ENCODE data around the gene ARHGAP33.

ARHGAP33 gene

GRCh38 chr19:35789195-35789977 lies 14.0 kb downstream of the ARHGAP33 start:
- no peak overlapping the region for H3K4me3 ChIP-seq (ENCODE audit: low read depth, low read length)
- TF ChIP-seq CTCF (IDR thresholded peaks at IDR 0.05; ENCODE audit: low read depth, low read length) = no peak

GRCh38 chr19:35789978-35790944 lies 14.9 kb downstream of the ARHGAP33 start:
- H3K4me3 ChIP-seq (ENCODE audit: low read depth, low read length) = no peak overlapping the region
- TF ChIP-seq CTCF (IDR thresholded peaks at IDR 0.05; ENCODE audit: low read depth, low read length) = no peak

GRCh38 chr19:35790981-35791813 lies 15.8 kb downstream of the ARHGAP33 start:
- no peak for TF ChIP-seq CTCF (IDR thresholded peaks at IDR 0.05; ENCODE audit: low read depth, low read length)
- H3K4me3 ChIP-seq (ENCODE audit: low read depth, low read length) = no peak overlapping the region

GRCh38 chr19:35791814-35792279 lies 16.5 kb downstream of the ARHGAP33 start:
- TF ChIP-seq CTCF (IDR thresholded peaks at IDR 0.05; ENCODE audit: low read depth, low read length) = no peak
- no peak overlapping the region for H3K4me3 ChIP-seq (ENCODE audit: low read depth, low read length)

GRCh38 chr19:35792312-35792711 lies 16.9 kb downstream of the ARHGAP33 start:
- H3K4me3 ChIP-seq (ENCODE audit: low read depth, low read length) = no peak overlapping the region
- no peak for TF ChIP-seq CTCF (IDR thresholded peaks at IDR 0.05; ENCODE audit: low read depth, low read length)

- TF ChIP-seq CTCF (IDR thresholded peaks at IDR 0.05; ENCODE audit: low read depth, low read length) = no peak
- H3K4me3 ChIP-seq (ENCODE audit: low read depth, low read length) = no peak overlapping the region
These were observed 17.5 kb downstream of the ARHGAP33 start for GRCh38 chr19:35792888-35793287.

Measured in WI38 (cell line).